Activated naive CD8-positive, alpha-beta T cell (primary cell): ENCODE results near the gene DAZ1.
"Not testable (repeated sequence)": the region's sequence is repeated elsewhere in the genome, so short reads cannot be mapped to it uniquely, and the experiment has no call there.

Experiments used
- H3K27ac Mint-ChIP-seq: one replicate; pipeline ENCODE4 v1.8.0; 2021; ENCODE audit warnings: mixed read lengths
- H3K27me3 Mint-ChIP-seq: one replicate; pipeline ENCODE4 v1.8.0; 2021; ENCODE audit warnings: mixed read lengths
- H3K36me3 Mint-ChIP-seq: one replicate; pipeline ENCODE4 v1.8.0; 2021; ENCODE audit warnings: mixed read lengths
- H3K4me1 Mint-ChIP-seq: one replicate; pipeline ENCODE4 v1.8.0; 2021; ENCODE audit warnings: low read depth, mixed read lengths
- H3K4me3 Mint-ChIP-seq: one replicate; pipeline ENCODE4 v1.8.0; 2021; ENCODE audit warnings: mild to moderate bottlenecking, mixed read lengths
- H3K9me3 Mint-ChIP-seq: one replicate; pipeline ENCODE4 v1.8.0; 2021; ENCODE audit warnings: low read depth, mixed read lengths

DAZ1 gene, protein sequence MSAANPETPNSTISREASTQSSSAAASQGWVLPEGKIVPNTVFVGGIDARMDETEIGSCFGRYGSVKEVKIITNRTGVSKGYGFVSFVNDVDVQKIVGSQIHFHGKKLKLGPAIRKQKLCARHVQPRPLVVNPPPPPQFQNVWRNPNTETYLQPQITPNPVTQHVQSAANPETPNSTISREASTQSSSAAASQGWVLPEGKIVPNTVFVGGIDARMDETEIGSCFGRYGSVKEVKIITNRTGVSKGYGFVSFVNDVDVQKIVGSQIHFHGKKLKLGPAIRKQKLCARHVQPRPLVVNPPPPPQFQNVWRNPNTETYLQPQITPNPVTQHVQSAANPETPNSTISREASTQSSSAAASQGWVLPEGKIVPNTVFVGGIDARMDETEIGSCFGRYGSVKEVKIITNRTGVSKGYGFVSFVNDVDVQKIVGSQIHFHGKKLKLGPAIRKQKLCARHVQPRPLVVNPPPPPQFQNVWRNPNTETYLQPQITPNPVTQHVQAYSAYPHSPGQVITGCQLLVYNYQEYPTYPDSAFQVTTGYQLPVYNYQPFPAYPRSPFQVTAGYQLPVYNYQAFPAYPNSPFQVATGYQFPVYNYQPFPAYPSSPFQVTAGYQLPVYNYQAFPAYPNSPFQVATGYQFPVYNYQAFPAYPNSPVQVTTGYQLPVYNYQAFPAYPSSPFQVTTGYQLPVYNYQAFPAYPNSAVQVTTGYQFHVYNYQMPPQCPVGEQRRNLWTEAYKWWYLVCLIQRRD

DNA sequence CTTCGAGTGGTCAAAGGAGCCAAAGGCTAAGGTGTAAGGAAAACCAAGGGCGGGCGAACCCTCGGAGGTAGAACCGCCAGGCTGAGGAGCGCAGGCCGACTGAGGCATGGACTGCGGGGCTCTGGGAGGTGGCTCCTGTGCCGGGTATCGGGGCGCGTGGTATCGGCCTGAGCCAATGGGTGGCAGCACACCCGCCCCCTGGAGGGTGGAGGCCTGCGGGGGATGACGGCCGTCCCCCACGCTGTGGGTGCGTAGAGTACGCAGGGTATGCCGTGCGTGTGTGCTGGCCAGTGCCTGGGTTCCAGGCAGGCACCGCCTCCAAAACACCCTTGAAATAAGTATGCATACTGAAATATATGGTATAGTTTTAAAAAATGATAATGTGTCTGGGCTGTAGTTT is at the start of gene DAZ1:
DAZ1 (minus strand) TSS at position 101 of the 400 bp plus-strand sequence. CDS start 208 bp downstream, outside the sequence.
- not testable (repeated sequence) for H3K27me3 Mint-ChIP-seq, H3K4me3 Mint-ChIP-seq, H3K9me3 Mint-ChIP-seq, H3K4me1 Mint-ChIP-seq, H3K36me3 Mint-ChIP-seq, H3K27ac Mint-ChIP-seq

DNA sequence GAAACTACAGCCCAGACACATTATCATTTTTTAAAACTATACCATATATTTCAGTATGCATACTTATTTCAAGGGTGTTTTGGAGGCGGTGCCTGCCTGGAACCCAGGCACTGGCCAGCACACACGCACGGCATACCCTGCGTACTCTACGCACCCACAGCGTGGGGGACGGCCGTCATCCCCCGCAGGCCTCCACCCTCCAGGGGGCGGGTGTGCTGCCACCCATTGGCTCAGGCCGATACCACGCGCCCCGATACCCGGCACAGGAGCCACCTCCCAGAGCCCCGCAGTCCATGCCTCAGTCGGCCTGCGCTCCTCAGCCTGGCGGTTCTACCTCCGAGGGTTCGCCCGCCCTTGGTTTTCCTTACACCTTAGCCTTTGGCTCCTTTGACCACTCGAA is 20.4 kb upstream of the DAZ1 start, which contains the start of gene DAZ2:
DAZ2 (plus strand) TSS at position 301 of the 400 bp plus-strand sequence. CDS start 208 bp downstream, outside the sequence.
- H3K27me3 Mint-ChIP-seq, H3K4me3 Mint-ChIP-seq, H3K27ac Mint-ChIP-seq, H3K9me3 Mint-ChIP-seq, H3K4me1 Mint-ChIP-seq, H3K36me3 Mint-ChIP-seq: not testable (repeated sequence)

DNA sequence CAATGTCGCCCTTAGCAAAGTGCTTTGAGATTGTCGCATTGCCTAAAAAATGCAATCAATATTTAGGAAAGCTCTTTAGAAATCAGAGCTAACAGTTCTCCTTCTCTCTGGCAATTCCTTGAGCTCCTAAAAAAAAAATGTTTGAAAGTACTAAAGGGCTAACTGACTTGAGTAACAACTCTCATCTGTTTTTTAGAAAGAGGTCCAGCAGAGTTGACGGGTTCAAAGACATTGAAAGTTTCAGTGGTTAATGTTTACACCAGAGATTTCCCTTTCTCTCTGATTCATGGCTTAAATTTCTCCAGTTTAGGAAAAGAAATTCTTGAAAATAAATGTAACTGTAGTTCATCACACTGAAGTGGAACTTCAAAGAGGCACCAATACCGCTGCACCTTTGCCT is 11.9 kb upstream of the DAZ1 start:
- not testable (repeated sequence) for H3K27ac Mint-ChIP-seq, H3K36me3 Mint-ChIP-seq, H3K9me3 Mint-ChIP-seq, H3K4me1 Mint-ChIP-seq, H3K4me3 Mint-ChIP-seq, H3K27me3 Mint-ChIP-seq

DNA sequence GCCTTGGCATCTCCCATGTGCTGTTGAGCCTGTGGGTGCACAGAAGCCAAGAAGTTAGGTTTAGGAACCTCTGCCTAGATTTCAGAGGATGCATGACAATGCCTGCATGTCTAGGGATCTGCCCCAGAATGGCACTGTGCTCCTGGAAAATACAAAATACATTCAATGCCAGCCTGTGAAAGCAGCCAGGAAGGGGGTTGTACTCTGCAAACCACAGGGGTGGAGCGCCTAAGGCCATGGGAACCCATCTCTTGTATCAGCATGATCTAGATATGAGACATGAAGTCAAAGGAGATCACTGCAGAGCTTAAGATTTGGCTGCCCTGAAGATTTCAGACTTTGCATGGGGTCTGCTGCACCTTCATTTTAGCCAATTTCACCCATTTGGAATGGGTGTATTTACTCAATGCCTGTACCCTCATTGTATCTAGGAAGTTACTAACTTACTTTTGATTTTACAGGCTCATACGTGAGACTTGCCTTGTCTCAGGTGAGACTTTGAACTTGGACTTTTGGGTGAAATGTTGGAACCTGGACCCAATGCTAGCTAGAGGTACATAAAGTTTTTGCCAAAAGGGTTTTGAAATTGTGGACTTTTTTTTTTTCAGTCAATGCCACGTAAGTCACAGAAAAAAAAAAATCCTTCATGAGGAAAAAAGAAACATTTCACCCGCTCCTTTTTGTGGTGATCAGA is 11.1 kb upstream of the DAZ1 start:
- H3K27ac Mint-ChIP-seq, H3K27me3 Mint-ChIP-seq, H3K9me3 Mint-ChIP-seq, H3K36me3 Mint-ChIP-seq, H3K4me1 Mint-ChIP-seq, H3K4me3 Mint-ChIP-seq: not testable (repeated sequence)

DNA sequence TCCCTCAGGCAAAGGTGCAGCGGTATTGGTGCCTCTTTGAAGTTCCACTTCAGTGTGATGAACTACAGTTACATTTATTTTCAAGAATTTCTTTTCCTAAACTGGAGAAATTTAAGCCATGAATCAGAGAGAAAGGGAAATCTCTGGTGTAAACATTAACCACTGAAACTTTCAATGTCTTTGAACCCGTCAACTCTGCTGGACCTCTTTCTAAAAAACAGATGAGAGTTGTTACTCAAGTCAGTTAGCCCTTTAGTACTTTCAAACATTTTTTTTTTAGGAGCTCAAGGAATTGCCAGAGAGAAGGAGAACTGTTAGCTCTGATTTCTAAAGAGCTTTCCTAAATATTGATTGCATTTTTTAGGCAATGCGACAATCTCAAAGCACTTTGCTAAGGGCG is 8.6 kb upstream of the DAZ1 start:
- H3K27ac Mint-ChIP-seq, H3K9me3 Mint-ChIP-seq, H3K4me1 Mint-ChIP-seq, H3K36me3 Mint-ChIP-seq, H3K4me3 Mint-ChIP-seq, H3K27me3 Mint-ChIP-seq: not testable (repeated sequence)
